ENCODE results near the gene ORC6.
"Not testable (repeated sequence)": the region's sequence is repeated elsewhere in the genome, so short reads cannot be mapped to it uniquely, and the experiment has no call there.

Gene ORC6

GRCh38 chr16:46689365-46690280 lies at the start of gene ORC6:
TSS of gene ORC6 (plus strand) at chr16:46689659. CDS start at chr16:46689706, 47 bp downstream.
- peak; percentile 83 to 92 for DNase-seq

GRCh38 chr16:46648656-46649055 lies 40.8 kb upstream of the ORC6 start:
- no peak for DNase-seq

GRCh38 chr16:46649588-46650253 lies 39.7 kb upstream of the ORC6 start:
- no peak for DNase-seq

GRCh38 chr16:46650254-46650623 lies 39.2 kb upstream of the ORC6 start:
- DNase-seq = no peak

- no peak for DNase-seq
Observed at GRCh38 chr16:46651305-46651704, 38.2 kb upstream of the ORC6 start.

GRCh38 chr16:46658925-46659324 lies 30.5 kb upstream of the ORC6 start:
- DNase-seq = no peak

GRCh38 chr16:46662123-46662522 lies 27.3 kb upstream of the ORC6 start:
- DNase-seq = no peak

GRCh38 chr16:46673320-46674013 lies 16.0 kb upstream of the ORC6 start:
- DNase-seq = peak; percentile 0 to 44

GRCh38 chr16:46677943-46678342 lies 11.5 kb upstream of the ORC6 start:
- DNase-seq = not testable (repeated sequence)

- not testable (repeated sequence) for DNase-seq
Observed at GRCh38 chr16:46681867-46682266, 7.6 kb upstream of the ORC6 start.

GRCh38 chr16:46686815-46687473 lies 2.5 kb upstream of the ORC6 start:
- no peak for DNase-seq

- no peak for DNase-seq
Observed at GRCh38 chr16:46687486-46687885, 2.0 kb upstream of the ORC6 start.

GRCh38 chr16:46688101-46688653 lies 1.3 kb upstream of the ORC6 start:
- DNase-seq = peak in 1 of 2 experiments; percentile 2

GRCh38 chr16:46688654-46689364 lies 650 bp upstream of the ORC6 start, which contains the start of gene VPS35:
TSS of gene VPS35 (minus strand) at chr16:46689178. CDS start at chr16:46689133, 45 bp downstream.
- peak; percentile 86 to 94 for DNase-seq

GRCh38 chr16:46690281-46691178 lies 1.1 kb downstream of the ORC6 start:
- no peak for DNase-seq

- DNase-seq = no peak
Observed at GRCh38 chr16:46691726-46692125, 2.3 kb downstream of the ORC6 start.

GRCh38 chr16:46693598-46693997 lies 4.1 kb downstream of the ORC6 start:
- no peak for DNase-seq

- DNase-seq = no peak
Observed at GRCh38 chr16:46695937-46696336, 6.5 kb downstream of the ORC6 start.

GRCh38 chr16:46696957-46697356 lies 7.5 kb downstream of the ORC6 start:
- no peak for DNase-seq

GRCh38 chr16:46700048-46700447 lies 10.6 kb downstream of the ORC6 start:
- no peak for DNase-seq

GRCh38 chr16:46701615-46702014 lies 12.2 kb downstream of the ORC6 start:
- no peak for DNase-seq

All from NCI-H446 (cell line).